A549 (cell line): ENCODE data around the gene DPAGT1. TPM values are rescaled to one million over a fixed set of nuclear protein-coding genes. Genes with fewer than 3 reads are reported as not detected.
"Not testable (repeated sequence)": the region's sequence is repeated elsewhere in the genome, so short reads cannot be mapped to it uniquely, and the experiment has no call there.

ENCODE experiments used
- ATAC-seq, 2 experiments: fragments of 200-7000 bp in 1 of 2; fragments of >200 bp in 1 of 2; cut with Nextera tagmentation in 1 of 2; cut with Tn5 transposase in 1 of 2; 3 replicates each; pipeline versions ENCODE4 v1.8.0 to v1.9.1; 2018 to 2020; ENCODE audit warnings: mild to moderate bottlenecking in 1 of 2, moderate library complexity in 1 of 2
- CTCF ChIA-PET: fragments of 300-600 bp; sonication (Branson Sonifier 250); formaldehyde crosslinking; extraction: SDS; loops from one replicate; lab custom pipeline; 2021; ENCODE audit warnings: antibody characterized with exemption, inconsistent platforms; lab: Yijun Ruan, JAX
- POLR2A ChIA-PET: fragments of 350-600 bp; formaldehyde crosslinking; extraction: SDS; loops from one replicate; lab custom pipeline; 2021; ENCODE audit warnings: antibody characterized with exemption, inconsistent platforms; lab: Yijun Ruan, JAX
- DNase-seq, 2 experiments: peaks; one replicate each; pipeline versions ENCODE4 v3.0.0 to v3.0.0-alpha.2; 2011 to 2016; ENCODE audit warnings: low read depth in 1 of 2, low spot score in 1 of 2
- FAIRE-seq: peaks from 2 replicates; lab custom pipeline; 2011; peaks lifted over from hg19 to GRCh38; lab: Jason Lieb, UNC
- H3K27ac ChIP-seq, 2 experiments: fragments of >200 bp; sonication (Bioruptor Twin); formaldehyde crosslinking; 3 replicates each; pipeline ENCODE4 v1.5.1; 2016 to 2017
- H3K4me1 ChIP-seq: fragments of >200 bp; sonication (Bioruptor Twin); formaldehyde crosslinking; 3 replicates; pipeline ENCODE4 v1.6.1; 2016
- H3K4me2 ChIP-seq: fragments of >200 bp; sonication (Bioruptor Twin); formaldehyde crosslinking; 3 replicates; pipeline ENCODE4 v1.6.1; 2016
- H3K4me3 ChIP-seq: fragments of >200 bp; sonication (Bioruptor Twin); formaldehyde crosslinking; 3 replicates; pipeline ENCODE4 v1.5.1; 2016
- H3K9me3 ChIP-seq: fragments of >200 bp; sonication (Bioruptor Twin); formaldehyde crosslinking; 3 replicates; pipeline ENCODE4 v1.6.1; 2016
- ESRRA ChIP-seq: fragments of 150-350 bp; IDR thresholded peaks from 2 replicates; pipeline ENCODE4 v1.6.1; 2014; ENCODE audit warnings: mild to moderate bottlenecking, low read length, borderline replicate concordance
- JUN ChIP-seq, 2 experiments: fragments of >200 bp; sonication (Bioruptor Twin); formaldehyde crosslinking; IDR thresholded peaks; 2 replicates in 1 of 2; 3 replicates in 1 of 2; pipeline ENCODE4 v1.6.1; 2016 to 2017
- MAZ ChIP-seq: fragments of 150-350 bp; IDR thresholded peaks from 2 replicates; pipeline ENCODE4 v1.6.1; 2014; ENCODE audit warnings: antibody characterized with exemption, low read depth, low read length, borderline replicate concordance
- PHF8 ChIP-seq: fragments of 200-600 bp; sonication (generic); IDR thresholded peaks from 2 replicates; pipeline ENCODE4 v1.6.1; 2016; ENCODE audit warnings: low read depth, mild to moderate bottlenecking, antibody characterized with exemption, moderate library complexity, borderline replicate concordance
- POLR2A ChIP-seq: IDR thresholded peaks from 2 replicates; pipeline ENCODE4 v1.6.1; 2012; ENCODE audit warnings: mild to moderate bottlenecking, low read length
- RAD21 ChIP-seq, 2 experiments: fragments of >200 bp in 1 of 2; sonication (Bioruptor Twin) in 1 of 2; formaldehyde crosslinking in 1 of 2; IDR thresholded peaks in 1 of 2; conservative IDR thresholded peaks in 1 of 2; 2 replicates in 1 of 2; 3 replicates in 1 of 2; pipeline ENCODE4 v1.6.1; 2012 to 2018; ENCODE audit warnings: inconsistent platforms in 1 of 2
- RNF2 ChIP-seq: fragments of 200-600 bp; sonication (generic); IDR thresholded peaks from 2 replicates; pipeline ENCODE4 v1.6.1; 2016; ENCODE audit warnings: low read depth, mild to moderate bottlenecking, antibody characterized with exemption, moderate library complexity, borderline replicate concordance
- ZFP36 ChIP-seq: fragments of 450-650 bp; IDR thresholded peaks from 2 replicates; pipeline ENCODE4 v1.6.1; 2014; ENCODE audit warnings: borderline replicate concordance; ENCODE audit not compliant: partially characterized antibody
- WGBS: methylation state at CpG from one replicate; pipeline ENCODE4 v1.1.6; 2017; ENCODE audit errors: missing lambda C conversion rate; 5-methylcytosine and 5-hydroxymethylcytosine counted together
- polyA plus RNA-seq, 4 experiments: library from polyadenylated mRNA; depleted of rRNA in 3 of 4; stranded (reverse); fragments of >200 nt; fragmentation: RNase III in 1 of 4; extraction: RNeasy Plus Mini Kit Qiagen cat#74134 plus additional on column Dnase treatment in 1 of 4; gene quantifications; 2 replicates in 3 of 4; 3 replicates in 1 of 4; pipeline ENCODE4 v1.2.3, GENCODE V29; 2011 to 2017
- TF ChIP-seq, protein P1 (sequence below): IDR thresholded peaks from 2 replicates; pipeline ENCODE4 v1.6.1; 2012
- TF ChIP-seq, protein P2 (sequence below): fragments of >200 bp; sonication (Bioruptor Twin); formaldehyde crosslinking; IDR thresholded peaks from 2 replicates; pipeline ENCODE4 v1.6.1; 2016

The DPAGT1 gene
- polyA plus RNA-seq, 2 of the 4 experiments (the other 2 are of a cell fraction), result 43.7 to 81.4 TPM

DNA sequence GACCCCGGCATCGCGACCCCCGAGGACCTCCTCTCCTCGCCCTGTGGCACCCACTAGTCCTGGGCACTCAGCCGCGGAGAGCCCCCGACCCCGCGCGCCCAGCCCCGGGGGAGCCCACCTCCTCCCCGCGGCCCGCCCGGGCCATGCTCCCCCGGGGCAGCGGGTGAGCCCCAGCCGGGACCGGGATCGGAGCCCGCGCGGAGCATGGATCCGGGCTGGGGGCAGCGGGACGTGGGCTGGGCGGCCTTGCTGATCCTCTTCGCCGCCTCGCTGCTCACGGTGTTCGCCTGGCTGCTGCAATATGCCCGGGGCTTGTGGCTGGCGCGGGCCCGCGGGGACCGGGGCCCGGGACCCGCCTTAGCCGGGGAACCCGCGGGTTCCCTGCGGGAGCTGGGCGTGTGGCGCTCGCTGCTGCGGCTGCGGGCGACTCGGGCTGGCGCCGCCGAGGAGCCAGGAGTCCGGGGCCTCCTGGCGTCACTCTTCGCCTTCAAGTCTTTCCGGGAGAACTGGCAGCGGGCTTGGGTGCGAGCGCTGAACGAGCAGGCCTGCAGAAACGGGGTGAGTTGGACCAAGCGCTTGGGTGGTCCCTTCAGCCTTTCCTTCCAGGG, 6.0 kb upstream of the DPAGT1 start:
- Histone ChIP-seq H3K9me3 (no peaks in the 10 kb centered on the region), H3K4me2 (peak overlapping the region; percentile 82), H3K4me3 (peak overlapping the region; percentile 86), H3K4me1 (peaks cover 25% of the 10 kb centered on the region), H3K27ac (peak overlapping the region; percentile 68 to 90)
- FAIRE-seq, result no peak
- TF ChIP-seq, protein P1, sequence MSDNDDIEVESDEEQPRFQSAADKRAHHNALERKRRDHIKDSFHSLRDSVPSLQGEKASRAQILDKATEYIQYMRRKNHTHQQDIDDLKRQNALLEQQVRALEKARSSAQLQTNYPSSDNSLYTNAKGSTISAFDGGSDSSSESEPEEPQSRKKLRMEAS, result 0 out of 2 replicates have a peak, but pooled peaks have one; percentile 5
- TF ChIP-seq ZFP36 (no peak), PHF8 (0 out of 2 replicates have a peak, but pooled peaks have one; percentile 10)
- peak; percentile 53 to 57 for ATAC-seq
- WGBS, result no CpG with 5 or more reads among the region's 65 CpGs
- ChIA-PET POLR2A (interaction anchor here (1.3 to 2.0 kb wide), 3 partner anchors 13 to 23 kb away, joined by 3 to 11 read pairs (median 8); partner anchors contain the start of genes HINFP and HMBS), CTCF (interaction anchor here (1.1 to 2.9 kb wide), 7 partner anchors 9 to 216 kb away, joined by 3 to 9 read pairs (median 5); a partner anchor contains a TSS)
- DNase-seq, result no peak

DNA sequence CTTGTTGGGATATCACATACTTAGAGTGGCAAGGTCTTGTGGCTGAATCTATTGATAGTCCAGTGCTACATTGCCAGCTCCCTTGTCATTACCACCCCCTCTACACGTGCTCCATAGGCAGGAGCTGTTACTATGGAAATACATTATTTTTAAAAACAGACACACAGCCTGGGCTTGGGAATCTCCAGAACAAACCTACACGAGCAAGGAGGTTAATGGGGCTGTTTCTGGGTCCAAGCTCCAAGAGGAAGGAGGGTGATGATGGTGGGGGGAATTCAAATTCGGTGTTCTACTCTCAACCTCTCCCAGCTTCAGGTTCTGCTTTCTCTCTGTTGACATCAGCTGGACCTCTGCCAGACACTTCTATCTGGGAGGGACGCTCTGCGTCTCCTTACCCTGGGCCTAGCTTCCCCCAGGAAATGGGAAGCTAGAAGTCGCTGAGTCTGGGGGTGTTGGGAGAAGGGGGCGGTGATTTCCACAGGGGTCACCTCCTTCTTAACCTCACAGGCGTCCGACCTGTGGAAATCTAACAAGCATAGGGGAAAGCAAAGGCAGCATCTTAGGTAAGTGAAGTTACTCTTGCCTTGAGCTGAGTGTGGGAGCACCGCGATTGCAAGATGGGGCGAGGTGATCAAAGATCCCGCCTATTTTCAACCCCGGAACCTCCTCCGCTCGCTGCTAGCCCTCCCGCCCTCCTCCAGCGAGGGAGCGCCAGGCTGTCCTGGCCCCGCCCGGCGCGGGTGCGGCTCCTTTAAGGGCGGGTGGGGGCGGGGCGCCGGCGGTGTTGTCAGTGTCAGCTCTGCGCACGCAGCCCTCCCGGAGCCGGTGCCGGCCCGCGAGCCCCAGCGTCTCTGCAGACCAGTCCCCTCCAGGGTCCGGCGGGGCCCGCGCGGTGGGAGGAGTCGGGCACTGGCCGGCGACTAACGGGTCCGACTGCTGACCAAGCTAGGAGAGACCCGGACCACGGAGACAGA, 5.2 kb upstream of the DPAGT1 start, which contains the start of gene C2CD2L:
Gene C2CD2L (plus strand): TSS at position 781 of the 974 bp plus-strand sequence. CDS start 398 bp downstream, outside the sequence.
- CTCF ChIA-PET, result interaction anchor here (0.9 to 1.9 kb wide), 8 partner anchors 9 to 217 kb away, joined by 3 to 9 read pairs (median 4); a partner anchor contains a TSS
- DNase-seq, result peak; percentile 83 to 84
- no peaks in the 10 kb centered on the region for H3K9me3 ChIP-seq
- TF ChIP-seq ESRRA (no peak), POLR2A (peak; percentile 13; the same call in 1 of the 2 replicates)
- TF ChIP-seq, protein P1, result peak; percentile 48; the same call in 1 of the 2 replicates
- TF ChIP-seq, protein P2, sequence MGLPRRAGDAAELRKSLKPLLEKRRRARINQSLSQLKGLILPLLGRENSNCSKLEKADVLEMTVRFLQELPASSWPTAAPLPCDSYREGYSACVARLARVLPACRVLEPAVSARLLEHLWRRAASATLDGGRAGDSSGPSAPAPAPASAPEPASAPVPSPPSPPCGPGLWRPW, result no peak
- peak within 1 kb of the TSS; percentile 68 to 90 for H3K27ac ChIP-seq
- no peak for FAIRE-seq
- H3K4me2 ChIP-seq, result peak within 1 kb of the TSS; percentile 82
- ATAC-seq, result peak; percentile 81 to 89
- 7% methylated on average over 16 of the region's 49 CpGs for WGBS
- peak within 1 kb of the TSS; percentile 86 for H3K4me3 ChIP-seq
- POLR2A ChIA-PET, result interaction anchor here (0.9 to 2.0 kb wide), 4 partner anchors 12 to 62 kb away, joined by 3 to 11 read pairs (median 6); partner anchors contain the start of genes HINFP, HMBS and NLRX1
- H3K4me1 ChIP-seq, result peaks cover 25% of the 10 kb centered on the region

DNA sequence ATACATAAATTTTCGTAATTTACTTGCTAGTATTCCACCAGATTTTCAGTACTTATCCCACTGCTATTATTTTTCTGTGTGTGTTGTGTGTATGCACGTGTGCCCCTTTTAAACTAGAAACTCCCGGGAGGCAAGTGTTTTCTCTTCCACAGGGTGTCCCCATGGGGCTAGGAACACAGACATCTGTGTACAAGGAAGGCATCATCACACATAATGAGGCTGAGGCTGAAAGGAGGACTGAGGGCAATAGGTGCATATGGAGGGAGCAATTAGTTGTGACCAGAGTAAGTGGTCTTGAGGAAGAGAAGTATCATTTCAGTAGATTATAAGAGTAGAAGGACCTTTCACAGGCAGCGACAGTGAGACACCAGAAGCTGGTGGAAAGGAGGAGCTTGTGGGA, 2.1 kb upstream of the DPAGT1 start:
- no peak for ATAC-seq
- TF ChIP-seq RAD21 (conservative IDR thresholded peaks at IDR 0.05 in 1 of 2, IDR thresholded peaks at IDR 0.05 in 1 of 2) (peak in 1 of 2 experiments; percentile 27; a peak in 1 of 5 replicates), MAZ (no peak), JUN (IDR thresholded peaks at IDR 0.05) (no peak), RNF2 (no peak)
- TF ChIP-seq, protein P2, result no peak
- Histone ChIP-seq H3K4me2 (no peak overlapping the region; the same call in 2 of the 3 replicates), H3K9me3 (no peaks in the 10 kb centered on the region), H3K27ac (peak overlapping the region in 1 of 2 experiments; percentile 98; a peak in 2 of 6 replicates), H3K4me3 (no peak overlapping the region), H3K4me1 (peaks cover 36% of the 10 kb centered on the region)
- POLR2A ChIA-PET, result no interaction called here
- 58% methylated on average over 4 of the region's 4 CpGs for WGBS
- CTCF ChIA-PET, result interaction anchor here (0.8 to 1.6 kb wide), 2 partner anchors 16 to 93 kb away, joined by 3 read pairs; no protein-coding TSS in a partner anchor
- no peak for DNase-seq
- no peak for FAIRE-seq

DNA sequence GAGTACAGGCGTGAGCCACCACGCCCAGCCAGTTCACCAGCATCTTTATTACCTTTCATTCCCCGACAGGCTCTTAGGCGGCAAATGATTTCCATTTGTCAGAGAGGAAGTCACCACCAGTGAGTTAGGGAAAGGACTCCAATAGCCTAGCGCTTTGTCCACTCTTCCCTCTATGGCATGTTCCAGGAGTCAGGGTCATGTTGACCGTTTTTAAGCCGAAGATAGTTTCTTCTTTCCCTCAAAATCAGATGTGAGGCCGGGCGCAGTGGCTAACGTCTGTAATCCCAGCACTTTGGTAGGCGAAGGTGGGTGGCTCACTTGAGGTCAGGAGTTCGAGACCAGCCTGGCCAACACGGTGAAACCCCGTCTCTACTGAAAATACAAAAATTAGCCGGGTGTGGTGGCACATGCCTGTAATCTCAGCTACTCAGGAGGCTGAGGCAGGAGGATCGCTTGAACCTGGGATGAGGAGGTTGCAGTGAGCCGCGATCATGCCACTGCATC, 1.6 kb upstream of the DPAGT1 start:
- not testable (repeated sequence) for FAIRE-seq
- POLR2A ChIA-PET, result interaction anchor here (1.0 to 2.0 kb wide), 3 partner anchors 9 to 18 kb away, joined by 4 to 17 read pairs (median 10); partner anchors contain the start of gene HINFP

More for the DNA sequence above, 1.6 kb upstream of the DPAGT1 start:
- Histone ChIP-seq H3K4me2 (peak overlapping the region; percentile 99), H3K4me3 (peak overlapping the region; percentile 78), H3K4me1 (peaks cover 30% of the 10 kb centered on the region), H3K27ac (peak overlapping the region; percentile 90 to 98)
- DNase-seq, ATAC-seq, H3K9me3 ChIP-seq: not testable (repeated sequence)
- CTCF ChIA-PET, result interaction anchor here (1.3 to 1.9 kb wide), 9 partner anchors 9 to 235 kb away, joined by 3 to 11 read pairs (median 6); partner anchors contain the start of gene HINFP
- WGBS, result 74% methylated on average over 18 of the region's 18 CpGs
